Measurements from ENCODE around the gene GAD1. TPM values are rescaled to one million over a fixed set of nuclear protein-coding genes. Genes with fewer than 3 reads are reported as not detected.

Gene GAD1
- polyA plus RNA-seq, 3 donors from 2014 or later = not detected

DNA sequence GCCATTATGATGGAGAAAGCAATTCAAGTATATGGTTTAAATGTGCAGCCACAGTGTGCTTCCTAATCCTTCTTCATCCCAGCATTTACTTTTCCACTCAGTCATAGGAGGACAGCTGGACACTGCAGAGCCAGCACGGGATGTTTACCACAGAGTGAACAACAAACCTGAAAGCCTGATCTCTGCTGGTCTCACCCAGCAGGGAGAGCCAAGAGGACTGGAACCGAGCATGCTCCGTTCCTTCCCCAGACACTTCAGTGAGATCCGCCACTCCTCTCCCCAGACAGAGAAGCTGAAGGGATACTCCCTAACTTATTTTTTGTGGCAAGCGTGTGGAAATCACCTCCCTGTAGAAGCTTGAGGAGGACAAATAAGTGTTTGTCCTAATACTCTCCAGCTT, 89.2 kb downstream of the GAD1 start:
- no peak overlapping the region for H3K27ac Mint-ChIP-seq
- DNase-seq = no peak
- no peak overlapping the region for H3K4me3 Mint-ChIP-seq
- H3K36me3 Mint-ChIP-seq = peaks cover 0 to 3% (median 3%) of the 10 kb centered on the region in 3 donors
- H3K4me1 Mint-ChIP-seq = no peaks in the 10 kb centered on the region
- H3K27me3 Mint-ChIP-seq (ENCODE audit: low read depth in 3 of 3) = peaks cover 4 to 6% (median 6%) of the 10 kb centered on the region in 3 donors
- peaks cover 11 to 23% (median 17%) of the 10 kb centered on the region in 6 donors for H3K9me3 Mint-ChIP-seq

Other genes with a start within 250 kb of the GAD1 start
- not detected for gene SP5, start 101.5 kb upstream of the GAD1 start, polyA plus RNA-seq
- gene ERICH2, start 46.5 kb upstream of the GAD1 start, polyA plus RNA-seq = not detected
- gene GORASP2, start 112.4 kb downstream of the GAD1 start, polyA plus RNA-seq = 100 to 1,000 TPM in 1 of 3 donors, 10 to 100 TPM in 2; 64.9 to 101 (median 98.1) TPM

Data from immature natural killer cell (primary cell).